ENCODE results near the gene CDH23.

- no peak for TF ChIP-seq CTCF (conservative IDR thresholded peaks at IDR 0.05 in 1 of 2, IDR thresholded peaks at IDR 0.05 in 1 of 2; ENCODE audit: low read depth in 1 of 2, low read length in 2 of 2)
- TF ChIP-seq EZH2 (IDR thresholded peaks at IDR 0.05; ENCODE audit: low read length, missing control alignments): no peak
These were observed 369.4 kb downstream of the CDH23 start for GRCh38 chr10:71765906-71766716.

Measured in fibroblast of lung (primary cell).